ENCODE measurements around the gene USP12.

DNA sequence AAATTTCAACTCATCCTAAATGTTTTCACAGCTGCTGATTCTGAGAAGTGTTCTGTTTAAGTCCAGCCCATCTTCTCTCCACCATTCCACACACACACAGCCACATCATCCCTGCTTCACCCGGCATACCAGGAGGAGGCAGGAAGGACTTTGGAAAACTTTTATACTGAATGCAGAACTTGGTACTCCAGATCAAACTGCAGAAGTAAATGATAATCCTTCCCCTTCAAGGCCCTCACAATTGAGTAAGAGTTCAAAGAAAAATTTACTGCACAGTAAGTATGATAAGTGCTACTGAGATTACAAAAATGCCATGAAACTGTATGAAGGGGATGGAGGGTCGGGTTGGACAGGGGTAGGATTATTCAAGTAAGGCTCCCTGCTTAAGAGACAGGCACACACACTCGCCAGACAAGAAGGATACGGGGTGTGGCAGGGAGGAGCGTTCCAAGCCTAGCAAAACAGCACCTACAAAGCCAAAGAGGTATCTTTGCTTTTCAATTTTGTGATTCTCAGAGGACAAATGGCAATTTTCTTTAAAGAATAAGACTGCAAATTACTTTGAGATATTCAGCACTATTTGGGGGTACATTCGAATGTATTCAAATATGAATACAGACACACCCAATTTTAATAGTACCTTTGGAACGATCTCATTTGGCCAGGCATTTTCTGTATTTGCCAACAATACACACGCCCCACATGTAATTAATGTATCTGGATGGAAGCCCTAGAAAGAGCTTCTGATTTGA, 2.5 kb downstream of the USP12 start:
- TF ChIP-seq, protein P1, sequence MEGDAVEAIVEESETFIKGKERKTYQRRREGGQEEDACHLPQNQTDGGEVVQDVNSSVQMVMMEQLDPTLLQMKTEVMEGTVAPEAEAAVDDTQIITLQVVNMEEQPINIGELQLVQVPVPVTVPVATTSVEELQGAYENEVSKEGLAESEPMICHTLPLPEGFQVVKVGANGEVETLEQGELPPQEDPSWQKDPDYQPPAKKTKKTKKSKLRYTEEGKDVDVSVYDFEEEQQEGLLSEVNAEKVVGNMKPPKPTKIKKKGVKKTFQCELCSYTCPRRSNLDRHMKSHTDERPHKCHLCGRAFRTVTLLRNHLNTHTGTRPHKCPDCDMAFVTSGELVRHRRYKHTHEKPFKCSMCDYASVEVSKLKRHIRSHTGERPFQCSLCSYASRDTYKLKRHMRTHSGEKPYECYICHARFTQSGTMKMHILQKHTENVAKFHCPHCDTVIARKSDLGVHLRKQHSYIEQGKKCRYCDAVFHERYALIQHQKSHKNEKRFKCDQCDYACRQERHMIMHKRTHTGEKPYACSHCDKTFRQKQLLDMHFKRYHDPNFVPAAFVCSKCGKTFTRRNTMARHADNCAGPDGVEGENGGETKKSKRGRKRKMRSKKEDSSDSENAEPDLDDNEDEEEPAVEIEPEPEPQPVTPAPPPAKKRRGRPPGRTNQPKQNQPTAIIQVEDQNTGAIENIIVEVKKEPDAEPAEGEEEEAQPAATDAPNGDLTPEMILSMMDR (IDR thresholded peaks at IDR 0.05; ENCODE audit: insufficient read depth, low read depth, low read length): no peak
- TF ChIP-seq EZH2 (IDR thresholded peaks at IDR 0.05; ENCODE audit: insufficient read depth, low read length): no peak

All from astrocyte (in vitro differentiated cells and primary cell).